ENCODE measurements around the gene AGAP1. TPM values are rescaled to one million over a fixed set of nuclear protein-coding genes. Genes with fewer than 3 reads are reported as not detected.

The AGAP1 gene
- total RNA-seq, 1 donor from 2014 or later, result 33.7 TPM

- DNase-seq (ENCODE audit: low read depth), result no peak
- Histone ChIP-seq H3K4me3 (ENCODE audit: low read depth, low read length) (peak overlapping the region; percentile 24), H3K27me3 (ENCODE audit: control insufficient read depth, insufficient read depth, low read length) (no peaks in the 10 kb centered on the region), H3K36me3 (ENCODE audit: control insufficient read depth, insufficient read depth, low read length) (no peaks in the 10 kb centered on the region)
- no peak for TF ChIP-seq CTCF (IDR thresholded peaks at IDR 0.05; ENCODE audit: insufficient read depth, low read length, poor library complexity, severe bottlenecking)
These were observed 465.1 kb downstream of the AGAP1 start for GRCh38 chr2:235958931-235959410.

- Histone ChIP-seq H3K36me3 (ENCODE audit: control insufficient read depth, insufficient read depth, low read length) (no peaks in the 10 kb centered on the region), H3K4me3 (ENCODE audit: low read depth, low read length) (no peak overlapping the region), H3K27me3 (ENCODE audit: control insufficient read depth, insufficient read depth, low read length) (no peaks in the 10 kb centered on the region)
- no peak for TF ChIP-seq CTCF (IDR thresholded peaks at IDR 0.05; ENCODE audit: insufficient read depth, low read length, poor library complexity, severe bottlenecking)
- DNase-seq (ENCODE audit: low read depth), result no peak
These were observed 466.3 kb downstream of the AGAP1 start for GRCh38 chr2:235960011-235960715.

- no peak for DNase-seq (ENCODE audit: low read depth)
- Histone ChIP-seq H3K27me3 (ENCODE audit: control insufficient read depth, insufficient read depth, low read length) (no peaks in the 10 kb centered on the region), H3K36me3 (ENCODE audit: control insufficient read depth, insufficient read depth, low read length) (no peaks in the 10 kb centered on the region), H3K4me3 (ENCODE audit: low read depth, low read length) (no peak overlapping the region)
- no peak for TF ChIP-seq CTCF (IDR thresholded peaks at IDR 0.05; ENCODE audit: insufficient read depth, low read length, poor library complexity, severe bottlenecking)
These were observed 467.1 kb downstream of the AGAP1 start for GRCh38 chr2:235960716-235961640.

- no peak for TF ChIP-seq CTCF (IDR thresholded peaks at IDR 0.05; ENCODE audit: insufficient read depth, low read length, poor library complexity, severe bottlenecking)
- no peak for DNase-seq (ENCODE audit: low read depth)
- no peak overlapping the region for H3K4me3 ChIP-seq (ENCODE audit: low read depth, low read length)
- no peaks in the 10 kb centered on the region for H3K27me3 ChIP-seq (ENCODE audit: control insufficient read depth, insufficient read depth, low read length)
- H3K36me3 ChIP-seq (ENCODE audit: control insufficient read depth, insufficient read depth, low read length), result no peaks in the 10 kb centered on the region
These were observed 467.9 kb downstream of the AGAP1 start for GRCh38 chr2:235961711-235962110.

- no peaks in the 10 kb centered on the region for H3K27me3 ChIP-seq (ENCODE audit: control insufficient read depth, insufficient read depth, low read length)
- no peak for TF ChIP-seq CTCF (IDR thresholded peaks at IDR 0.05; ENCODE audit: insufficient read depth, low read length, poor library complexity, severe bottlenecking)
- H3K4me3 ChIP-seq (ENCODE audit: low read depth, low read length), result no peak overlapping the region
- H3K36me3 ChIP-seq (ENCODE audit: control insufficient read depth, insufficient read depth, low read length), result no peaks in the 10 kb centered on the region
- no peak for DNase-seq (ENCODE audit: low read depth)
These were observed 470.2 kb downstream of the AGAP1 start for GRCh38 chr2:235963853-235964577.
